ENCODE measurements around the gene MTMR8. TPM values are rescaled to one million over a fixed set of nuclear protein-coding genes. Genes with fewer than 3 reads are reported as not detected.

MTMR8 gene
- total and polyA plus RNA-seq, 11 donors: 0.19 to 1.5 (median 0.54) TPM; not detected in 2

GRCh38 chrX:64330284-64330683, 65.0 kb downstream of the MTMR8 start:
- Histone ChIP-seq H3K4me1 (no peaks in the 10 kb centered on the region), H3K27ac (no peak overlapping the region), H3K4me3 (no peak overlapping the region), H3K36me3 (peaks cover 0 to 7% (median 0%) of the 10 kb centered on the region in 9 donors), H3K27me3 (no peaks in the 10 kb centered on the region), H3K9me3 (no peaks in the 10 kb centered on the region)
- intact Hi-C loops (cut with DNase I): no loop called here
- no peak for TF ChIP-seq POLR2A (IDR thresholded peaks at IDR 0.05)
- TF ChIP-seq, protein P1, sequence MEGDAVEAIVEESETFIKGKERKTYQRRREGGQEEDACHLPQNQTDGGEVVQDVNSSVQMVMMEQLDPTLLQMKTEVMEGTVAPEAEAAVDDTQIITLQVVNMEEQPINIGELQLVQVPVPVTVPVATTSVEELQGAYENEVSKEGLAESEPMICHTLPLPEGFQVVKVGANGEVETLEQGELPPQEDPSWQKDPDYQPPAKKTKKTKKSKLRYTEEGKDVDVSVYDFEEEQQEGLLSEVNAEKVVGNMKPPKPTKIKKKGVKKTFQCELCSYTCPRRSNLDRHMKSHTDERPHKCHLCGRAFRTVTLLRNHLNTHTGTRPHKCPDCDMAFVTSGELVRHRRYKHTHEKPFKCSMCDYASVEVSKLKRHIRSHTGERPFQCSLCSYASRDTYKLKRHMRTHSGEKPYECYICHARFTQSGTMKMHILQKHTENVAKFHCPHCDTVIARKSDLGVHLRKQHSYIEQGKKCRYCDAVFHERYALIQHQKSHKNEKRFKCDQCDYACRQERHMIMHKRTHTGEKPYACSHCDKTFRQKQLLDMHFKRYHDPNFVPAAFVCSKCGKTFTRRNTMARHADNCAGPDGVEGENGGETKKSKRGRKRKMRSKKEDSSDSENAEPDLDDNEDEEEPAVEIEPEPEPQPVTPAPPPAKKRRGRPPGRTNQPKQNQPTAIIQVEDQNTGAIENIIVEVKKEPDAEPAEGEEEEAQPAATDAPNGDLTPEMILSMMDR (IDR thresholded peaks at IDR 0.05): no peak
- DNase-seq: no peak
- ATAC-seq: no peak

GRCh38 chrX:64321507-64321906, 73.7 kb downstream of the MTMR8 start:
- WGBS, 4 donors: 76 to 96% (median 87%) methylated on average over 2 of the region's 2 CpGs
- ATAC-seq (no peak), DNase-seq (no peak)
- no peak overlapping the region for H3K27ac ChIP-seq
- H3K4me3 ChIP-seq: no peak overlapping the region
- peaks cover 0 to 27% (median 0%) of the 10 kb centered on the region in 12 donors for H3K9me3 ChIP-seq
- TF ChIP-seq, protein P1 (IDR thresholded peaks at IDR 0.05): no peak
- no peak for TF ChIP-seq POLR2A (IDR thresholded peaks at IDR 0.05)
- no peaks in the 10 kb centered on the region for H3K27me3 ChIP-seq
- intact Hi-C loops (cut with DNase I): loop anchor here in 1 of 10 donors (10.0 kb wide), 1 partner anchor 53 kb away; no protein-coding TSS in a partner anchor
- peaks cover 0 to 7% (median 0%) of the 10 kb centered on the region in 9 donors for H3K36me3 ChIP-seq
- H3K4me1 ChIP-seq: no peaks in the 10 kb centered on the region

DNA sequence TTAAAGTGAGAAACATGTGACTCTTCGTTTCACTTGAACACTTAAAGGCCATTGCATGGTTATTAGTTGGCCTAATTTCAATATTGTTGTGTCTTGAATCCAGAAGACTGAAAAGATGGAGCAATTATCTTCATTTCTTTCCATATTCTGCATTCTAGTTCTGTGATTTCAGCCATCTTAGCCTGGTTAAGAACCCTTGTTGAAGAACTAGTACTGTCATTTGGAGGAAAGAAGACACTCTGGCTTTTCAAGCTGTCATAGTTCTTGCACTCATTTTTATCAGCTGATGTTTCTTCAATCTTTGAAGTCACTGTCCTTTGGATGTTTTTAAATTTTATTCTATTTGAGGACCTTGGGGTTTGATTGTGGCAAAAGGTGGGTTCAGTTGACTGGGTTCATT, 81.6 kb downstream of the MTMR8 start:
- ATAC-seq (no peak), DNase-seq (no peak)
- peaks cover 0 to 10% (median 0%) of the 10 kb centered on the region in 12 donors for H3K9me3 ChIP-seq
- H3K4me3 ChIP-seq: no peak overlapping the region
- TF ChIP-seq, protein P1 (IDR thresholded peaks at IDR 0.05): no peak
- H3K36me3 ChIP-seq: no peaks in the 10 kb centered on the region
- no peak overlapping the region for H3K27ac ChIP-seq
- intact Hi-C loops (cut with DNase I): no loop called here
- H3K4me1 ChIP-seq: no peaks in the 10 kb centered on the region
- H3K27me3 ChIP-seq: no peaks in the 10 kb centered on the region
- 56 to 92% (median 79%) methylated on average over 1 of the region's 1 CpG for WGBS, 4 donors

GRCh38 chrX:64306712-64307111, 88.5 kb downstream of the MTMR8 start:
- no peaks in the 10 kb centered on the region for H3K4me1 ChIP-seq
- ATAC-seq (no peak), DNase-seq (no peak)
- no peaks in the 10 kb centered on the region for H3K36me3 ChIP-seq
- peaks cover 0 to 8% (median 0%) of the 10 kb centered on the region in 12 donors for H3K9me3 ChIP-seq
- TF ChIP-seq, protein P1 (IDR thresholded peaks at IDR 0.05): no peak
- TF ChIP-seq POLR2A (IDR thresholded peaks at IDR 0.05): no peak
- intact Hi-C loops (cut with DNase I): no loop called here
- WGBS, 4 donors: 83 to 93% (median 90%) methylated on average over 7 of the region's 7 CpGs
- H3K27ac ChIP-seq: no peak overlapping the region
- H3K27me3 ChIP-seq: no peaks in the 10 kb centered on the region
- H3K4me3 ChIP-seq: no peak overlapping the region

All from heart left ventricle (tissue), 16 donors.